Measurements from ENCODE around the gene LMLN.
"Not testable (repeated sequence)": the region's sequence is repeated elsewhere in the genome, so short reads cannot be mapped to it uniquely, and the experiment has no call there.

The LMLN gene

DNA sequence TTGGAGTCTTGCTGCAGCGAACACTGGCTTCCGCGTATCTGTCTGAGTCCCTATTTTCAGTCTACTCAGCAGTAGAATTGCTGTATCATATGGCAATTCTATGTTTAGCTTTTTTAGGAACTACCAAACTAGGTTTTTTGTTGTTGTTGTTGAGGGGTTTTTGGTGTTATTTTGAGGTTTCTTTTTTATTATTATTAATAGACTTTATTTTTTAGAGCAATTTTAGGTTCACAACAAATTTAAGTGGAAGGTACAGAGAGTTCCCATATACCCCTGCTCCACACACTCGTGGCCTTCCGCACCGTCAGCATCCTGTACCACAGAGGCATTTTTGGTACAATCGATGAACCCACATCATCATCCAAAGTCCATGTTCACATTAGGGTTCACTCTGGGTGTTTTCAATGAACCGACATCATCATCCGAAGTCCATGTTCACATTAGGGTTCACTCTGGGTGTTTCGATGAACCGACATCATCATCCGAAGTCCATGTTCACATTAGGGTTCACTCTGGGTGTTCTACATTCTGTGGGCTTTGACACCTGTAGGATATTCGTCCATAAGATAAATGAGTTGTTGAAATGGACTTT is 67.9 kb downstream of the LMLN start:
- DNase-seq = no peak

DNA sequence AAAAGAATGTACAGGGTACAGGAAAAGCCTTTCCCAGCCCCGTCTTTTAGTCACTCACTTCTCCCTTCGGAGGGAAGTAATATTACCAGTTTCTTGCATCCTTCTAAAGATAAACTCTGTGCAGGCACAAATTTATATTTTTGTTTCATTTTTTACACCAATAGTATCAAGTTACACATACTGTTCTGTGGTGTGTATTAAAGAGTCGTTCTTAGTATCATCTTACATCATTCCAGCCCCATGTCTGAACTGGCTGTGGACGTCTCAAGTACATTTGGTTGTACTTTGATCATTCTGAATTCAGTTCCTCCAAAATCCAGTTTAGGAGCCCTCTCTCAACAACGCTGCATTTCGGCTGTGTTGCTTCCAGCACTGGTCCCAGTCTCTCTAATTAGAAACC is 68.7 kb downstream of the LMLN start:
- DNase-seq = no peak

DNA sequence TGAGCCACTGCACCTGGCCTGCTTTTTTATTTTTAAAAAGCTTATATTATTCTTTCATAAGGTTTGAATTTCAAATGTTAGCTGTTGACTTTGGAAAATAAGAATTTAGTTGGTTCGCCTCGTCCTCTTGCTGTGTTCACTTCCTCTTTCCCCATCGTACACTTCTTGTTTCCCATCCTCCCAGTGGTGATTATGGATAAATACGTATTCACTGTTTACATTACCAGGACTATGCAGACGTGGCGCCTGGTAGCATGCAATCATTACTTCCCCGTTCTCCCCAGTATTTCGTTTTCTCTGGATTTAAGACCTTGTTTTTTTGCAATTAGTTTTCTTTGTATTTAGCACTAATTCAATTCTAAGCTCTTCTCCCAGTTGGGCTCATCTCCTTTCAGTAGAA is 70.1 kb downstream of the LMLN start:
- DNase-seq = no peak

DNA sequence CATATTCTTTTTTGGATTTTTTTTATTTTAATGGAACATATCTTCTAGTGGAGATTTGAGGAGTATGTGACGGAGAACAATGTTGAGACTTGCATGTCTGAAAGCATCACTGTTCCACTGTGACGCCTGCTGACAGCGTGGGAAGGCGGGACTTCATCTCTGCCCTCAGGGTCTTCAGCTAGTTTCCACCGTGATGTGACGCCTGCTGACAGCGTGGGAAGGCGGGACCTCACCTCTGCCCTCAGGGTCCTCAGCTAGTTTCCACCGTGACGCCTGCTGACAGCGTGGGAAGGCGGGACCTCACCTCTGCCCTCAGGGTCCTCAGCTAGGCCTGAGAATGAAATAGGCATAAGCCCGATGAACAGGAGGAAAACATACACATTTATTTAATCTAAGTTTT is 70.7 kb downstream of the LMLN start:
- no peak for DNase-seq

DNA sequence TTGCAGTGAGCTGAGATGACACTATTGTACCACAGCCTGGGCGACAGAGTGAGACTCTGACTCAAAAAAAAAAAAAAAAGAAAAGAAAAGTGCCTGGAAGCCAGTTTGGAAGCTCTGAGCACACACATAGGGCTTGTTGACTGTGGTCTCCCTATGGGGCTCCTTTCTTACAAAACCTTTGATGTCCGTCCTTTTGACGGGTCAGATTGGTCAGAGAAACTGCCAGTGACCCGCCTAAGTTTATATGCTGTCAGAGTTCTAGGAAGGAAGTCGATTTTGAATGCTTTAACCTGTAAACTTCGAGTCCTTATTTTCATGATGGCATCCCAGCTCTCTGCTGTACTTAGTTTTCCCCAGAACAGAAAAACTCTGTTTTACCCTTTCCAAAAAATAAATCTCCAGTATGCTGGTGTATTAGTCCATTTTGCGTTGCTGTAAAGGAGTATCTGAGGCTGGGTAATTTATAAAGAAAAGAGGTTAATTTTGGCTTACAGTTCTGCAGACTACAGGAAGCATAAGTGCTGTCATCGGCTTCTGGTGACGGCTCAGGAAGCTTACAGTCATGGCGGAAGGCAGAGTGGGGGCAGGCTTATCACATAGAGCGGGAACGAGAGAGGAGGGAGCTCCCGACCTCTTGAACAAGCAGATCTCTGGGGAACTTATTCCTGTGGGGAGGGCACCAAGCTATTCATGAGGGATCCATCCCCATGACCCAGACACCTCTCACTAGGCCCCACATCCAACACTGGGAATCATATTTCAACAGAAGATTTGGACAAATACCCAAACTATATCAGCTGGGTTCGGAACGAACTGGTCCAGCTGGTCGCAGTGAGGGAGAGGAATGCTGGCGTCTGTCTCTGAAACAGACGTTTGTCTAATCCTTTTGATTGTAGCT is 72.3 kb downstream of the LMLN start:
- DNase-seq = peak; percentile 18

DNA sequence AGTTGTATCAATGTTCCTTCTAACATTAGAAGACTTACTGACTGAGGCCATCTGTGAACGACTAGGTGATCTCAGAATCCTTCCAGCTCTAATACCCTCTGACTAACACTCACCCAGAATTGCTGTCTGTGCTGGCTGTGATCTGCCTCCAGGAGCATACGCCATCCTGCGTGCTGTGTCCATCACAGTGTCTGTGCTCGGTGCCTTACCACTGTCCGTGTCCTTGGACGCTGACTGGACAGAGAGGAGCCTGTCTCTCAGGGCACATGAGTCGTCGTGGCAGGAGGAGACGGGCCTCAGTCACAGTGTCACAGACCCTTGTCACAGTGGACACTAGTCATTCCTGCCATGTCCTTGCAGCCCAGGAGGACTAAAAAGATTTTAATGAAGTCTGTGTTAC is 83.1 kb downstream of the LMLN start:
- no peak for DNase-seq

DNA sequence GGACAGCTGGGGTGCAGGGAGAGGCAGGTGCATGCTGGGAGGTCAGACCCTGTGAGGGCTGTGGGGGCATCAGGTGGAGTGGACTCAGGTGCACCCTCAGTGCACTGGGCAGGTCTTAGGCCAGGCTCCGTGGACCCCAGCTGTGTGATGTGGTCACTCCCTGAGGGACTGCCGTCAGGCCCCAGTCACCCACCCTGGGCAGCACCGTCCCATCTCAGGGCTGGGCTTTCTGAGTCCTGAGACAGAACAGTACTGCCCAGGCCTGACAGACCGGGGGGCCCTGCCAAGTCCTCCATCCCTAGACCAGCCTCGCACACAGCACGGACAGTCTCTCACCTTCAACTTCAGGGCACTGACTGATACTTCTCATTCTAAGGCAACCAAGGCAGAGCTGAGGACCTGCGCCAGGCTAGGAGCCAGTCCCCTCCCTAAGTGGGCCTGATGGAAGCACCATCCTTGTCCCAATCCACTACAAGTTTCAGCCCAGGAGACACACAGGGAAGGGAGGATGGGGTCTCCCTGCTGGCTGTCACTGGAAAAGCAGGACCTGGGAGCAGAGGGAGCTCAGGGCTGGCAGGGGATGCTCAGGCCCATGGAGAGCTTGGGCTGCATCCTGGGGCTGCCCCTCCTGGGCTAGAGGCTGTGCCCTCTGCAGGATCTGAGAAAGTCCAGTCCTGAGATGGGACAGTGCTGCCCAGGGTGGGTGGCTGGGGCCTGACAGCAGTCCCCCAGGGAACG is 86.3 kb downstream of the LMLN start:
- DNase-seq = no peak

DNA sequence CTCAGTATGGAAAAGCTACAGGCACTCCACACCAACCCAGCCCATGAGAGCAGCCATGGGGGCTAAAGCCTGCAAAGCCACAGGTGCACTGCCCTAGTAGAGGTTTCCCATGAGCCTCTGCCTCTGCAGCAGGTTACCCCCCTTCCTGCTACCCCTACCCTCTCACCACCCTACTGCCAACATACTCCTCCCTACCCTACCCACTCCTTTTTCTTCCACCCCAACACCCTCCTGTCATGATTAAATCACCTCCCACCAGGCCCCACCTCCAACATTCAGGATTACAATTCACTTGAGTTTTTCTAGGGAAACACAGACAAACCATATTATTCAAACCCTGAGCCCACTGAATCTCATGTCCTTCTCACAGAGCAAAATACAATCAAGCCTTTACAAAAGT is 88.4 kb downstream of the LMLN start:
- no peak for DNase-seq

DNA sequence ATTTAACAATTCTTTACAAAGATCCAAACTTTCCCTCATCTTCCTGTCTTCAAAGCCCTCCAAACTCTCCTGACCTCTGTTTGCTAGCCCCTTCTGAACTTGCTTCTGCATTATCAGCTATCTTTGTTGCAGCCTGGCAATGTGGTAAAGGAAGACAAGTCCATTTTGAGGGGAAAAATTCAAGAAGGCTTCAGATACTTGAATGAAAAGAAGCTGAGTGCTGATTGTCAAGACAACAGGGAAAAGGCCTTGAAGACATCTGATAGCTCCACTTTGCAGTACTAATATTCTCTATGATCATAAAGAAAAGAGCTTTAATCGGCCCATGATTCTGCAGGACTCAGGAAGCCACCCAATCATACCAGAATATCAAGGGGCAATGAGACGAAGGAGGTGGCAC is 91.8 kb downstream of the LMLN start:
- no peak for DNase-seq

DNA sequence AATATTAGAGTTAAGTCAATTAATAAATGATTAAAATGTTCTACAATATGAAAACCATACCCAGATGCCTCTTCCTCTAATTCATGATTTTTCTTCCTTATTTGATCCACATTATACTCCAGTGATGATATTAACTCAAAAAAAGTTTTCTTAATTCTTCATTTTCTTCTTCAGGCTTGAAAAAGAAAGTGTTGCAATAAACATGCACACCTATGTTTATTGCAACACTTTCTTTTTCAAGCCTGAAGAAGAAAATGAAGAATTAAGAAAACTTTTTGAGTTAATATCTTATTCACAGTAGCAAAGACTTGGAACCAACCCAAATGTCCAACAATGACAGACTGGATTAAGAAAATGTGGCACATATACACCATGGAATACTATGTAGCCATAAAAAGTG is 93.4 kb downstream of the LMLN start:
- not testable (repeated sequence) for DNase-seq

DNA sequence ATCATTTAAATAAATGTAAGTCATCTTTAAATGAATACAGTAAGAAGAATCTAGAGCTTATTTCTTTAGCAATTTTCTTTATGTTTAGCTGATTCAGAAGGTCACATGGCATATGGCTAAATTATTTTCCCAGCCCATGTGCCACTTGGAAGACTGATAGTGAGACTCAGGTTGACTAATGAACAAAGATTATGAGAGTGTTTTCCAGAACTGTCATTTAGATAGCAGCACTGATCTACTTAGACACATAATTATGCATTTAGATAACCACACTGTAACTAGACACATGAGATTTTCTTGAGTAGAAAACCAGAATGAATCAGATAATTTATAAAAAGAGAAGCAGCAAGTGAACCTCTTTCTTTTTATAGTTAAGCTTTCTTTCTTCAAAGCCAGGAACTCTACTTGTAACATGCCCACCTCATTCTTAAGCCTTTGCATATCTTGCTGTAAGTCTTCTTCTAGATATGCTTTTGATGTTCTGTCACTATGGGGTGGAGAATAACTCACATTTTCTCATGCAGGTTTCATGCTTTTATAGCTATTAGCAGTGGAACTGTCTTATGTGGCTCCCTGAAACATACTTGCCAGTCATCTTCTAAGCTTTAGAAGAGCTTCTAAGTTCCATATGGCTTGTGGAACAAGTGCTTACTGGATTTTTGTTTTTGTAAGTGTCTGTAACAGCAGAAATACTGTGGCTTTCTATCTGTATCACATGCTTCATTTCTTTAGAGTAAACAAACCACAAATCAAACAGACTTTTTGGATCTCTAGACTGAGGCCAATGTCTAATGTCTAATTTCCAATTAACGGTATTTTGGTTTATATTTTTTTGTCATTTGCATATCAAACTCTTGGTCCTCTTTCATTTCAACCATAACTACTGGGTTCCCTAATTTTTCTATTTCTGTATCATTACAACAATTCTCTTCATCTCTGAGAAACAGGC is 101.4 kb downstream of the LMLN start:
- no peak for DNase-seq

DNA sequence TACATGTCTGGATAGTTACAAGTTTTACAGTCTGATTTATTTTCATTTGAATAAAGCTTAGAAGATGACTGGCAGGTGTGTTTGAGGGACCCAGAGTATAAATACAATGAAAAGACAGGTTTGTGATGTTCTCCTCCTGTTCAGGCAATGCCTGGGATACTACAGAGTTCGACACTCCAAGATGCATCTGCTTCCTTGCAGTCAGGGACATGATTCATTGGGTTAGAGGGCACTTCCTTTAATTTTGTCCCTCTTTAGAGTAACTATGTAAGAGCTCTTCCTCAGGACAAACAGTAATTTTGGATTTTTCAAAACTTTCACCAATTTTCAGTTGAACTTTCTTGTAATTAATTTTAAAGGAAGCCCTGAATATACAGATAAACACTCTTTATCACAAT is 102.0 kb downstream of the LMLN start:
- no peak for DNase-seq

DNA sequence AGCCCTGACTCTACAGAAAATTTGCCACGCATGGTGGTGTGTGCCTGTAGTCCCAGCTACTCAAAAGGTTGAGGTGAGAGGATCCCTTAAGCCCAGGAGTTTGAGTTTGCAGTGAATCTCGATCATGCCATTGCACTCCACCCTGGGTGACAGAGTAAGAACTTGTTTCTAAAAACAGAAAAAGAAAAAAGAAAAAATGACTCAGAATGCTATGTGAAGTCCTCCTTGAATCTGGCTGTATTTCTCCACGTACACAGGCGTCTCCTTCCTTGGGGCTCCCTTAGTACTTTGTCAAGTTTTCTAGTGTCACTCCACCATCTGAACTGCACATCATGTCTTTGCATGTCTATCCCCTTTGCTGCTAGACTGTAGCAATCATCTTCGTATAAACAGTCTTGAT is 104.4 kb downstream of the LMLN start:
- no peak for DNase-seq

DNA sequence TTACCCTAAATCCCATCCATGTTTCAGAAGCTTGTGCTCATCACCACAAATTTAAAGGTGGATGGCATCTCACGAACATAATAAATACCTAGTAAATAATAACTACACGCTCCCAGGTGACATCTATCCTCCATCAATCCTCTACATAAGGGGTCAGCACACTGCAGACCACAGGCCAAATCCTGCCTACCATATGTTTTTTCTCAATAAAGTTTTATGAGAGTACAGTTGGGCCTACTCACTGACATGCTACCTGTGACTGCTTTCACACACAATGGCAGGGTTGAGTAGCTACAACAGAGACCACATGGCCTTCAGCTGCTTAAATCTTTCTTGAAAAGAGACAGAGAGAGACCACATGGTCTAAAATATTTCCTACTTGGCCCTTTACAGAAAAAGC is 105.9 kb downstream of the LMLN start:
- no peak for DNase-seq

DNA sequence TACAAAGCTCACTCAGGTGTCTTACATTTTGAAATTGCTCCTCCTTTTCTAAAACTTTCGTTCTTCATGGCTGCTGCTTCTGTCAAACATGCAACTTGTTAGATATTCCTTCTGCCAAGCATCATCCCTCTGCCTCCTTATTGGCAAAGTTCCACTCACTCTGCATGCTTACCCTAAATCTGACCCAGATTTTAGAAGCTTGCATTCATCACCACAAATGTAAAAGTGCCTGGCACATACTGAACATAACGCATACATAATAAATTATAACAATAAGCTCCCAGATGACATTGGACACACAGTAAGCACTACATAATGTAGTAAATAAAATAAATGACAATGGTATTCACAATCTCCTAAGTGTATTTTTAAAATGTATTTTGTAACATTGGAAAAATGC is 107.4 kb downstream of the LMLN start:
- no peak for DNase-seq

DNA sequence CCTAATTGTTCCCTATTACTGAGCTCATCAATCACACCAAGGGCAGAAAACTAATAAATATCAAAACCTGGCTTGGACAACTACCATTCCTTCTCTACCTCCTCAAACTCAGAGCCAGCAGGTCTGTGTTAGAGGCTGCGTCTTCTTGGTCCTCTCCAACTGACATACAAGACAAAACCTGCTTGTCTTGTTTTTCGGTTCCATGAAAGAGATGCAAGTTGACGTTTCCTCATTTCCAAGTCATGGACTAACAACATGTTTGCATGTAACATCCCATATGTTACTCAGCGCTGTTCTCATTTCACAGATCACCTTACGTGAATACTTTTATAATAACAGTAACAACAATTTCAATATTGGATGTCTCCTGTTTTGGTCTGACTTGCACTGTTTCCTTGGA is 110.9 kb downstream of the LMLN start:
- DNase-seq = no peak

DNA sequence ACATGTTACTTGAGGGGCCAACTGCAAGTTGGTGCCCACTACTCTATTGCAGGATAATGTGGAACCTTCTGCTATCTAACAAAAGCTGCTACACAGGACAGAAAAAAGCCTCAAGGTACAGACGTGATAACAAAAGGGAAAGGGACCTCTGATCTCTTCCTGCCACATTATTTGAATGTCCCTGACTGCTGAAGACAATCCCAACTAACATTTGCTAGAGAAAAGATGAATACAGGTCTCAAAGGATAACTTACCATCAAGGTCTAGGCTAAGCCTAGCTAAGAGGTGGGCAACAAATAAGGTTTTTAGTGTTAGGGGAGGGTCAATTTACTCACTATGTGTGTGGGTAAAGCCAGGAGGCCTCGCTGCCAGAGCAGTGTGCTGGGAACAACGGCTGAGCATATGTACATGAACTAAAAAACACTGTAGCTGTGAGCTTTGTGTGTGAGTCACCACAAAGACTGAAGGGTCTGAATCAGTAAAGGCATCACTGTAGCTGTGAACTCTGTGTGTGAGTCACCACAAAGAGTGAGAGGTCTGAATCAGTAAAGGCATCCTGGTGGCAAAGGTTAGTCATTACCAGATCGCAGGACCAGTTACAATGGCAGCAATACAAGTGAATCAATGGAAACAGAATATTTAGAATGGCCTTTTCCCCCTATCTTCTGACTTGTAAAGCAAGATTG is 111.7 kb downstream of the LMLN start:
- no peak for DNase-seq

DNA sequence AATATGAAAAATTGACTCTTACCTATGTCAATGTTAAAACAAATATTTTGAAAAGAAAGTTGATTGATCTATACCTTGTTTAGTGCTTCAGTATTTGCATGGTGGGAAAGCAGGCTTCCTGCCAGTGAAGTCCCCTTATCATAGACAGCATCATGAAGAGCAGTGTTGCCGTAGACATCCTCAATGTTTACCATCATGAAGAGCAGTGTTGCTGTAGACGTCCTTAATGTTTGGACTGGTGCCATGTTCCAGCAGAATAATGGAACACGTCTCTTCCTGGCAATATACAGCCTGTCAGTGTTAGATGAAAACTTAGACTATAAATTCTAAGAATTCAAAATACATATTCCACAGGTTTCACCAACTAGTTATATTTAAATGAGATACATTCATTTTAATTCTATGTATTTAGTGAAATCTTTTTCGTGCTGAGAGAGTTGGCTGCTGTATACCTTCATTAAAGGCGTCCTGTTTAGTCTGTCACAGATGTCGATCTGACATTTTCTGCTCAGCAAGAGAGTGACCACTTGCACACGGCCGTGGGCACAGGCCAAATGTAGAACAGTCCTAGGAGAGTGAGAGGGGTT is 116.8 kb downstream of the LMLN start:
- DNase-seq = no peak

DNA sequence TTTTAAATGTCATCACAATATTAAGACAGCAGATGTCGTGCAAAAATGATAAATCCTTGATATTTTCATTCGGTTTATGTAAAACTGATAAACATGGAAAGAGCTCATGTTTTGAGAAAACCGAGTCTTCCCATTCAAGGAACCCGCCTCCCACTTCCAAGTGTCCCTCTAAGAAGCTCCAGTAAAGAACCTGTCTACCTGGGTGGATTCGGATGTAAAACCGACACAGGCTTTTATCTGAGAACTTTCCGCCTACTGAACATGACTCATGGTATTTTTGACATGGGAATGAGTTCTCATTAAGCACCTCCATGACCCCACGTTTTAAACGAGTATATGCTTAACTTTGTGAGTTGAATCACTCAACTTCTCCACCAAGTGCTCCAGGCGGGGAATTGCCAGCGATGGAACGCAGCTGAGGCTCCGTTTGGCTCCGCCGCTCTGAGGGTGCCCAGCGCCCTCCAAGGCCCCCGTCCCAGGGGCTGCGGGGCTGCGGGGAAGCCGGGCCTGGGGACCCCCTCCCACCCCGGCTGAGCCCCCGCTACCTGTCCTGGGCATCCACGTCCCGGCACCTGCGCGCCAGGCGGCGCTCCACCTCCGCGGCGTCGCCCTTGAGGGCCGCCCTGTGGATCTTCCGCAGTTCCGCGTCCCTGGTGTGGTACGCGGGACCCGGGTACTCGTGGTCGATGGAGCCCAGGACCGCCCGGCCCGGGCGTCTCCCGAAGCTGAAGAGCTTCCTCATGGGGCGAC is 119.9 kb downstream of the LMLN start:
- peak; percentile 70 for DNase-seq

DNA sequence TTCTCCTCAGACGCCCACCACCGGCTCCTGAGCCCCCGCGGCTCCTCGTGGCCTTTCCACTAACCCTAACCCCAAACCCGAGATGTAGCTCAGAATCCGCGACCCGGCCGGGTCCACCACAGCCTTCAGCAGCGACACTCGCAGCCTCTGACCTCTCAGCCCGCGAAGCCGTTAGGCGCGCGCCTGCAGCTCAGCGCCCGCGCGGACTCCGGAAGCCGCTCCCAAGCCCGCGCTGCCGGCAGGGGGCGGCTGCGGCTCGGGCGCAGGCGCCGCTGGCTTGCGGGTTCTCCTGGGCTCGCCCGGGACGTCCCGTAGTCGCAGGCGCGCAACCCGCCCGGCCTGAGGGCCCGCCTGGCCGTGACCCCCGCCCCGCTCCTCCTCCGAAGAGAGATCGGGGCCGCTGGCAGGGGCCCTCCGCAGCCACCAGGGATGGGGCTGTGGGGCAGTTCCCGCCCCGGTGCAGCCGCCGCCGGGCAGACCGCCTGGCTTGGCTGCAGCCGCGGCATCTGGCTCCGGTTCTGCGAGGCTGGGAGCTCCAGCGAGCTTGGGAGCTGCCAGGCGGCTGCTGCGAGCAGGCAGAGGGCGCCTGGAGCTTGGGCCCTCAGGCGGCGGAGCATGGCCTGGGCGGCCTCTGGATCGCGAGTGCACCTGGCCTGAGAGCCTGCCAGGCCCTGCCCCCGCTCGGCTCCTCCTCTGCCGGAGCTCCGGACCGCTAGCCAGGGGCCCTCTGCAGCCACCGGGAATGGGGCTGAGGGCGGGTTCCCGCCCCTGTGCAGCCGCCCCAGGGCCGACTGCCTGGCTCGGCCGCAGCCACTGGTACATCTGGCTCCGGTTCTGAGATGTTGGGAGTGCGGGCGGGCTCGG is 120.7 kb downstream of the LMLN start:
- peak; percentile 87 for DNase-seq
